ENCODE results near the gene UBE2C. TPM values are rescaled to one million over a fixed set of nuclear protein-coding genes. Genes with fewer than 3 reads are reported as not detected.
A peak's percentile ranks its signal among the peaks of the same experiment; 100 is the strongest.
"Not testable (repeated sequence)": the region's sequence is repeated elsewhere in the genome, so short reads cannot be mapped to it uniquely, and the experiment has no call there.

Gene UBE2C
- total RNA-seq, 1 experiment from 2014 or later: 205 TPM

- TF ChIP-seq REST (IDR thresholded peaks at IDR 0.05; ENCODE audit: low read depth) (no peak), ATF3 (IDR thresholded peaks at IDR 0.05) (no peak), POLR2A (IDR thresholded peaks at IDR 0.05; ENCODE audit: borderline replicate concordance, extremely low read depth, insufficient read depth, insufficient read length) (peak; percentile 26), MAX (IDR thresholded peaks at IDR 0.05) (peak; percentile 93), SP1 (IDR thresholded peaks at IDR 0.05; ENCODE audit: low read depth) (peak; percentile 99)
Observed at GRCh38 chr20:45812157-45813005, at the start of gene UBE2C (continued).

- intact Hi-C loops (cut with micrococcal nuclease); H3K27me3 ChIP-seq (ENCODE audit: insufficient read depth, low read length); H3K36me3 ChIP-seq (ENCODE audit: control insufficient read depth in 1 of 2, insufficient read depth in 2 of 2, low read length in 2 of 2); POLR2A ChIA-PET; H3K79me2 ChIP-seq (ENCODE audit: insufficient read depth, low read length); ATAC-seq; H3K9me3 ChIP-seq (ENCODE audit: control insufficient read depth in 1 of 2, insufficient read depth in 1 of 2, low read depth in 1 of 2, low read length in 2 of 2); H3K4me3 ChIP-seq (replicated peaks in 1 of 2; ENCODE audit: low read depth in 1 of 2, low read length in 2 of 2); H3K9me2 ChIP-seq (ENCODE audit: insufficient read depth); DNase-seq (ENCODE audit: low read depth, low spot score); BruUV-seq (replicated peaks); H3K9ac ChIP-seq (ENCODE audit: low read length); H3K27ac ChIP-seq (ENCODE audit: low read depth, low read length); H4K20me1 ChIP-seq (ENCODE audit: insufficient read depth); H3K4me2 ChIP-seq (ENCODE audit: low read length); H2AFZ ChIP-seq (ENCODE audit: low read depth, low read length, poor library complexity, severe bottlenecking); H3K4me1 ChIP-seq (ENCODE audit: control insufficient read depth in 1 of 2, insufficient read depth in 2 of 2, low read length in 2 of 2); CTCF ChIA-PET; RAD21 ChIA-PET (ENCODE audit: low non-redundant PET in 1 of 2, low total read pairs in 2 of 2, uncharacterized antibody in 2 of 2, unreplicated experiment in 2 of 2): not testable (repeated sequence)
Observed at GRCh38 chr20:45764618-45765282, 47.7 kb upstream of the UBE2C start.

Measured in HCT116 (cell line).